Measurements from ENCODE around the gene EPC1.
"Not testable (repeated sequence)": the region's sequence is repeated elsewhere in the genome, so short reads cannot be mapped to it uniquely, and the experiment has no call there.

EPC1 gene, protein sequence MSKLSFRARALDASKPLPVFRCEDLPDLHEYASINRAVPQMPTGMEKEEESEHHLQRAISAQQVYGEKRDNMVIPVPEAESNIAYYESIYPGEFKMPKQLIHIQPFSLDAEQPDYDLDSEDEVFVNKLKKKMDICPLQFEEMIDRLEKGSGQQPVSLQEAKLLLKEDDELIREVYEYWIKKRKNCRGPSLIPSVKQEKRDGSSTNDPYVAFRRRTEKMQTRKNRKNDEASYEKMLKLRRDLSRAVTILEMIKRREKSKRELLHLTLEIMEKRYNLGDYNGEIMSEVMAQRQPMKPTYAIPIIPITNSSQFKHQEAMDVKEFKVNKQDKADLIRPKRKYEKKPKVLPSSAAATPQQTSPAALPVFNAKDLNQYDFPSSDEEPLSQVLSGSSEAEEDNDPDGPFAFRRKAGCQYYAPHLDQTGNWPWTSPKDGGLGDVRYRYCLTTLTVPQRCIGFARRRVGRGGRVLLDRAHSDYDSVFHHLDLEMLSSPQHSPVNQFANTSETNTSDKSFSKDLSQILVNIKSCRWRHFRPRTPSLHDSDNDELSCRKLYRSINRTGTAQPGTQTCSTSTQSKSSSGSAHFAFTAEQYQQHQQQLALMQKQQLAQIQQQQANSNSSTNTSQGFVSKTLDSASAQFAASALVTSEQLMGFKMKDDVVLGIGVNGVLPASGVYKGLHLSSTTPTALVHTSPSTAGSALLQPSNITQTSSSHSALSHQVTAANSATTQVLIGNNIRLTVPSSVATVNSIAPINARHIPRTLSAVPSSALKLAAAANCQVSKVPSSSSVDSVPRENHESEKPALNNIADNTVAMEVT

DNA sequence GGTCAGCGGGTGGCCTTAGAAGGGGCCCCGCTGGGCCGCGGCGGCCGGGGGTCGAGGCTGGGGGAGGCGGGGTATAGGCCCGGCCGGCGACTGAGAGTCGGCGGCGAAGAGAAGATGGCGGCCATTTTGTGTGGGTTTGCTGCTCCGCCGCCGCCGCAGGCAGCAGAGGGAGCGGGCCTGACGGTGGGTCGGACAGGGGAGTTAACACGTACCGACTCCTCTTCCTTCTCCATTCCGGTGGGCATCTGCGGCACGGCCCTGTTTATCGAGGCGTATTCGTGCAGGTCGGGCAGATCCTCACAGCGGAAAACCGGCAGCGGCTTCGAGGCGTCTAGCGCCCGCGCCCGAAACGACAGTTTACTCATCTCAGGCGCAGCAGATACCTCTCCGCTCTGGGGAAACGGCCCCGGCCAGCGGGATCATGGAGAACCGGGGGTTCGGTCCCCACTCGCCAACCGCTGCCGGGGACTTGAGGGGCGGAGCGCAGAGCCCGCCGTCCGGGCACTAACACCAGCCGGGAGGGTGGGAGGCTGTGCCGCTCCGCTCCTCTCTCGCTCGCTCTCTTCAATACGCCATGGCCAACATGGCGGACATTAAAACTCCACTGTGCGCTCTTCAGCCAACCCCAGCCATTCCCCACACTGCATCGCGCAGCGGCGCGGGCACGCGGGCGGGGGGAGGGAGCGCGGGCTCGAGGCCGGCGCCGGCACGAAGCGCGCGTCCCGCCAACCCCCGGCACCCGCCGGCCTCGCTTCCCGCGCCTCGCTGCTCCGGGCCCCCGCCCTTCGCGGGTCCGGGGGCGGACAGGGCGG lies at the start of gene EPC1:
Gene EPC1, minus strand, starts transcription at position 608 of the 812 bp plus-strand sequence. Its CDS starts 243 bp downstream, at position 365.
- DNase-seq: peak; percentile 90

DNA sequence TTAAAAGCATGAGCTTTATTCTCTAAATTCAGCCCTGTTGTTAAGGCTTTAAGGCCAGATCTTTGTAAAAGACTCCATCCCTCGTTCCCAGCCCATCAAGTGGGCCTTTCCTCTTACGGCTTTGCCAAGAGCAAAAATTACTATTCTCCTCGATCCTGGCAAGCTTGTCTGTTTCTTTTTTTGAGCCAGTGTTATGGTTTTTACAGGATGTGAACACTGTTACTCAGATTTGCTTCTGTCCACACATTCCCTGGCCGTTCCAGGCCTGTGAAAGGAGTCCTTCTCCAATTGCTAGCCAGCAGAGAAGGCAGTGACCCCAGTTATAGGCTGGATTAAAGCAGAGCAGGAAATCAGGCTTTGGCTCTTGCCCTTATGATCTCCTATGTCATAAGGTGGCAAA lies 47.0 kb upstream of the EPC1 start:
- DNase-seq: no peak

DNA sequence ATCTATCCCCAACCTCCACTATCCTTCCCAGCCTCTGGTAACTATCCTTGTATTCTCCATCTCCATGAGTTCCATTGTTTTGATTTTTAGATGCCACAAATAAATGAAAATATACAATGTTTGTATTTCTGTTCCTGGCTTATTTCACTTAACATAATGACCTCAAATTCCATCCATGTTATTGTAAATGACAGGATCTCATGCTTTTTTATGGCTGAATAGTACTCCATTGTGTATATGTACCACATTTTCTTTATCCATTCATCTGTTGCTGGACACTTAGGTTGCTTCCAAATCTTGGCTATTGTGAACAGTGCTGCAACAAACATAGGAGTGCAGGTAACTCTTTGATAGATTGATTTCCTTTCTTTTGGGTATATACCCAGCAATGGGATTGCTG lies 45.3 kb upstream of the EPC1 start:
- DNase-seq: not testable (repeated sequence)

DNA sequence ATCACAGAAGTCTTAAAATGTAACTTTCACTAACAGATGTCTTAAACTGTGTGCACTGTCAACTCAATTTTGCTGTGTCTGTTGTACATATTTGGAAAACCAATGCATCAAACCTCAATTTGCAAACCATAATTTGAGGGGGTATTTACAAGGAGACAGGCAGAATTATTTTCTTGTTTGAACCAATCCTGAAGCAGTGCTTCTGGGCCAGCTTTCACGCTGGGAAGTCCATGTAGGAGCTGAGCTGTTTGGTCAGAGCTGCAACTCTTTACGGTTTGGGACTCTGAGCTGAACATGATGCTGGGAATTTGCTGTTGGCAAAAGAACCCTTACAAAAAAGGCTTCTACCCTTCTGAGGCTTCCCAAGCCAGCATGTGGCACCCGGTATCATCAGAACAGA lies 43.2 kb upstream of the EPC1 start:
- no peak for DNase-seq

DNA sequence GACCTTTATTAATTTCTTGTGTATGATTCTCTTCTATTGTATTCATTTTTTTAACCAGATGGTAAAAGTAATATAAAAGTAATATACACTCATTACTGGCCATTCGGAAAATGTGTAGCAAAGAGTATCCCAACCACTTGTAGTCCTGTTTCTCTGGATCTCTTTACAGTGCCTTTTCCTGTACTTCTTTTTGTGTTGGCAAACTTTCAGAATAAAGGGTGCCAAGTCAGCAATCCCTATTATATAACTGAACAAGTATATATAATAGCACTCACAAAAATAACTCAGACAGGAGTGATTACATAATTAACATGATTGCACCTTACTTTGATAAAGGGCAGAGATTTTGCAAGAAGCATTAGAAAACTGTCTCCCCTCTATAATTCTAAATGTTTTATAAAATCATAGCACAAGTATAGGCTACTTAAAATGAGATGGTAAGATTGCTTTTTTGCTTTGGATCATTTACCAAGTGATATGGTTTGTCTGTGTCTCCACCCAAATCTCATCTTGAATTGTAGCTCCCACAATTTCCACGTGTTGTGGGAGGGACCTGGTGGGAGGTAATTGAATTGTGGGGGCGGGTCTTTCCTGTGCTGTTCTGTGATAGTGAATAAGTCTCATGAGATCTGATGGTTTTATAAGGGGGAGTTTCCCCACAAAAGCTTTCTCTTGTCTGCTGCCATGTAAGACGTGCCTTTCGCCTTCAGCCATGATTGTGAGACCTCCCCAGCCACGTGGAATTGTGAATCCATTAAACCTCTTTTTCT lies 41.5 kb upstream of the EPC1 start:
- DNase-seq: no peak

DNA sequence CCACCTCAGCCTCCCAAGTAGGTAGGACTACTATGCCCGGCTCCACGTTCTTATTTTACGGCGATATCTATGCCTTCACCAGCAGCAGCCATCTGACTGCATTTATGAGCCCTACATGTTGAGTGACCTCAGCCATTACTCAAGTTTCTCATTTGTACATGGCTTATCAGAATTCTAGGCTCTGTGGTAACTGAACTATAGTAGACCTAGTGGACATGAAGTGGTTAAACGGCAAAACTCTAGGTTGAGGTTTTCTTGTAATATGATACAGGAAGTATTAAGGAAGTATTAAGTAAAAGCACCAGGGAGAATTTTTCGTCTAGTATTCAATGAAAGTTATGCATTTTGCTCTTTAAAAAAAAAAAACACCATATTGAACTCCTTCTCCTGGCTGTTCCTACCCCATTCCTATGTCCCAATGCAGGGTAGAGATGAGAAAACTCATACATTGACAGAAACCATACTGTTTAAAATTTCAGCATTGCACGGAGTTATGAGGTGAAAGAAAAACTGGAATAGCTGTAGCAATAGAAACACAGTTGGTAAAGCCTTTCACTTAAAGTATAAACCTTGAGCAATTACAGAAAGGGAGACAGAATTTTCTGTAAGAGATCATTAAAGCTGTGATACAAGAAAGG lies 39.8 kb upstream of the EPC1 start:
- DNase-seq: no peak

DNA sequence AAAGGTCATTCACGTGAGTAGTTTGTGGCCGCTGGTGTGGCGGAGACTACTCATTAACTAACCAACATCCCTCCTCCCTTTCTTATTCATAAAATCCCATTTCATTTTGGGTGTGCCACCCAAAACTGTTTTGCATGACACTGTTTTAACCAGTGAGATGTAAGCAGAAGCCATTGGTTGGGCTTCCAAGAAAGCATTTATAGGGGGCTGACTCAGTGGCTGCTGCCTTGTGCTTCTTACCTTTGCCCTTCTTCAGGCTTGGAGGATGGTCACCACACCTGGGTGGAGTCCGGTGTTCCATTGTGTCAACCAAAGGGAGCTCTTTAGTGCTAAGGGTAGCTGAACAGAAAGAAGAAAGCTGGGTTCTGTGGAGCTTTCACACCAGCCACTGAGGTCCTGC lies 37.2 kb upstream of the EPC1 start:
- DNase-seq: no peak

DNA sequence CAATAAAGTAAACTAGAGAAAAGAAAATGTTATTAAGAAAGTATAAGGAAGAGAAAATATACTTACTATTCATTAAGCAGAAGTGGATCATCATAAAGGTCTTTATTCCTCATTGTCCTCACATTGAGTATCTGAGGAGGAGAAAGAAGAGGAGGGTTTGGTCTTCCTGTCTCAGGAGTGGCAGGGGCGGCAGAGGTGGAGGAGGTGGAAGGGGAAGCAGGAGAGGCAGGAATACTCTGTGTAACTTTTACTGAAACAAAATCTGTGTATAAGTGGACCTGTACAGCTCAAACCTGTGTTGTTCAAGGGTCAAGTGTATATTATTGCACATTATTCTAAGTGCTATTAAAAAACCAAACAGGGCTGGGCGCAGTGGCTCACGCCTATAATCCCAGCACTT lies 34.2 kb upstream of the EPC1 start:
- no peak for DNase-seq

DNA sequence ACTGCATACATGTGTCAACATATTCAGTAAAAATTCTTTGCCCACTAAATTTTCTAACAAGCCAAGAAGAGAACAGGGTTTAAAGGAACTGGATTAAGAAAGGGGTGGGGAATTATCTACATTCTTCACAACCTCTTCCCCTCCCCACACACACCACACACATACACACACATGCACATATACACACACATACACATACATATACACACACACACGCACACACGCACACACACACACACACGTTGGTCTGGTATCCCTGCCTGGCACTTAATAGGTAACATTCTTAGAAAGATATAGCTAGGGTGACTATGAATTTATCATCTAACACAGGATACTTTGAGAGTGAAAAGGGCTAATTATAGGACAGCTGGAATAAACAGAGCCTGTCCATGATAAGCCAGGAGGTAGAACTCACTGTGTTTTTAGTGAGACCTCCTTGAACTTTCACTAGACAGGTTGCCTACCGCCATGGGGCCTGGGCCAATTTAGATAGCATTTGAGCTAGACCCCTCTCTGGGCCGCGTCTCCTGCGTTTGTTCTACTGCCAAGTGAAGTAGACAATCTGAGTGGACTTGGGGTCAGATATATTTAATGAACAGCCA lies 33.1 kb upstream of the EPC1 start:
- no peak for DNase-seq

DNA sequence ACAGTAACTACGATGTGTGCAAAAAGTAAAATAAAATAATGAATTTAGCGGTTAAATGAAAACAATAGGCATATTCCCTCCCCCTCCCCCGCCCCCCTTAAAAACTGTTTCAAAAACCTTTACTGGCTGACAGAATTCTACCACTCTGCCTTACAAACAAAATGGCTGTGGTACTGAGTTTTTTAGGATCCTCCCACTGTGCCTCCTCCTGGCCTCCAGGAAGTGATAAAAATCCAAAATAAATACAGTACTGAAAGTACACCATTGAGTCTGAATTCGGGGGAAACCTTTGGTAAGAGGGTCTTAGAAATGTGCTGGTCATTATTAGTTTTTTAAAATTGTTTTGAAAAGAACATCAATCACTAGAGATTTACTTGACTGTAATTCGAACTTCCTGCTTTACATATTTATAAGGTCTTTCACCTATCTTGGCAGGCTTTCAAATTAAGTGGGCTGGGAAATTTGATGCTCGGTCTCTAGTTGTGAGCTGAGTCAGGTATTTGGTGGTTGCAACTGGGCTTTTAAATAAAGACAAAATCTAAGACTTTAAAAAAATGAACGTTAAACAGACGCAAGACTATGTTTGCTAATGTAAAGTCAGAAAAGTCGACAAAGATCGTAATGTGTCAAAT lies 32.5 kb upstream of the EPC1 start:
- peak; percentile 50 for DNase-seq

DNA sequence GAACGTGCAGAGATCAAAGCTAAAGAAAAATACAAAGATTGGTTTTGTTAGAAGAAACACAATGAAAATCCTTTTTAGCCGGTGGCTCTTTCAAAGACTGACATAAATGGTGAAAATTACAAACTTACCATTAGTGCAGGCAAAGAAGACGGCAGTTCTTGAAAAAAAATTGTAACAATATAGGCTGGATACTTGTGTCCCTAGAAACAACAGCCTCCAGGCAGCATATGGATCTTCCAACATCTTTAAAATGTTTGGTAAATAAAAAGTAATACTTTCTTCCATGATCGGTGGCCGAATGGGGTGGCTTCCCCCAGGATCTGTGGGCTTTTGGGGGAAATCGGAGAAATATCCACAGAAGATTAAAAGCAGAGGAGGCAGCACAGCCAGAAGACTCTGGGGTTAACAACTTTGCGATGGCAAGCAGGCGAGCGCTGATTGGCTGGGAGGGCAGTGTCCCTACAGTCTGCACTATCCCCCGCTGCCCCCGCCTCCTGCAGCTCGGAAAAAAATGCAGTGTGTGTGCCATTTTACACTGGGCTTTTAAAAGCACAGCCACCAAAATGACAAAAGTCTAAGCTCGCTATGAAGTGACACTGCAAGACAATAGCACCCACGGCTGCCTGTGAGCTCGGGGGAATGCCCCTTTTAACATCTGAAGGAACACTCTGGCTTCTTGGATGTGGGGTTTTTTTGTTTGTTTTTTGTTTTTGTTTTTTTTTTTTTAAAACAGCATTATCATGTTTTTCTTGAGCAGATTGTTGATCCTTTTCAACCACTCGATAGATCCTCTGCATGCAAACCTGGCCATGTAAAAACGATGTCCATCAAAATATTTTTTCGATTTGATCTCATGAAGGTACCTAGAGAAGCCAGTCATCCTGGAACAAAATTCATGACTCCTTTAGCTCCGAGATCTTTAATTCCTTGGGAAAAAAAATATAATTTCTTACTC lies 31.7 kb upstream of the EPC1 start:
- DNase-seq: peak; percentile 94

DNA sequence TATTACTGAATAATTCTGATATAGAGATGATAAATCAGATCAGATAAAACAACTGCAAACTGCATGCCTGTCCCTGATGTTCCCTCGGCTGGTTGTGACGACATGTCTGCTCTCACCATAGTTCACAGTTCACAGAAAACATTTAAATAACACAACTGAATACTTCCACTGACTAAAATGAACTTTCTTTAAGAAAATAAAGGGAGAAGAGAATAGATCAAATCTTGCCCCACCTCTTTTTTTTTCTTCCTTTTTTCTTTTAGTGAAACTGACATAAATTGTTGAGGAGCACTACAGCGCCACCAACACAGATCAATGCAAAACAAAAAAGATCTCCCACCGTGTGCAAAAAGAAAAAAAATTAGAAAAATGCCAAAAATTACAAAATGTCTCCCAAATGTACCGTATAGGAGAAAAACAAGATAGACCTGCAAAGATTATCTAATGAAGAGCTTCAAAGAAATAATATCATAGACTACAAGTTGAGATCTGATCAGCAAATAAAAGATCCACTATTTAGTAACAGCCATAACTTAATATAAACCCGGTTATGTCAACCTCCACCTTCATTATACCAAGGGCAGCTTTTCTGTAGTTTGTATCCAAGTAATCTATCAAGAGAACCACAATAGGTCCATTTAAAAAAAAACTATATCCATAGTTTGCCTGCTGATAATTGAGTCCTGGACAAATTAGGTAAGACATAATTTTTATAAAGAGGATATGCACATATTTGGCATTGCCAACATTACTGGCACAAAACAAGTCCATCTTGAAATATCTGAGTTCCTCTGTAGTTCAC lies 30.7 kb upstream of the EPC1 start:
- peak; percentile 71 for DNase-seq

DNA sequence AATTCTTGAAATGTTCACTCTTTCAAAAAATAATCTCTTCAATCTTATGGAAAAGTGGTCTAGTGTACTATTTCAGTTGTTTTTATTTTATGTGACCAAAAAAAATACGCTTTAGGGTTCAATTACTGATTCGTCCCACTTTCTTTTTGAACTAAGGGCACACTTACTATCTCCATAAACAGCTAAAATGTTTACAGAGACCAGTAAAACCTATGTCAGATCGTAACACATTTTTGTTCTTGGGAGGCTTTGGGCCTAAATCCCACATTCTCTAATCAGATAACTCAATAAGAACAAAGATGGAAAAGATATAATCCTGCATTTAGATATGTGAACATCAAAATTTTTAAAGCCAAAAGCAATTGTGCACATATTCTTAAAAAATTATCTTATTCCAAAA lies 29.8 kb upstream of the EPC1 start:
- no peak for DNase-seq

DNA sequence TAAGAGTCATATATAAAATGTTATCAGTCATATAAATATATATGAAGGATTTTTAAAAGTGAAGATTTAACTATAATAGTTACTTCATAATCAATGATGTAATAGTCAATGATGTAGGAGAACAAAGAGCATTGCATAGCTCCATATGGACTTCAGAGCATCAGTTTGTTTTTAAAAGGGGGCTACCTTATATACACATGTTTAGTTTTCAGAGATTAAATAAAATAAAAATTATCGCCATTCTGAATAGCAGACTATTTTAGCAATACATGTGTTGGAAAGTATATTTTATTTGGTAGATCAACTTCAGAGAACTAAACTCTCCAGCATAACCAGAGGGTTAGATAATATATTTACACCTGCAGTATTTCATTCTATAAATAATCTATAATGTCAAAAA lies 29.1 kb upstream of the EPC1 start:
- no peak for DNase-seq

DNA sequence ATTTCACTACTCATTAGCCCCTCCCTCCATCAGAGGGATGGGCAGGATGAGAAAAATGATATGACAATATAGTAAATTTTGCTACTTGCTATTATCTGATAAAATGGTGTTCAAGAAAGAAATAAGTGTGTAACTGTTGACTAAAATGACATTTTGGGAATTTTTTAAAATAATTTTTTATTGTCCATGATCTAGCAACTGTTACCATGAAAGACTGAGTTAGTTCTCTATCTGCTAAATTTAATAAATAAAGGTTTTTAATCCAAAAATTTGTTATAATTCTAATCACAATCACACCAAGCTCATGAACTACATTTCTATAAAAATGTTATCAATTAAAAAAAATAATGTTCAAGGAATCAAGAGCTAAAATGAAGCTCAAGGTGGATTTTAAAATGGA lies 28.7 kb upstream of the EPC1 start:
- no peak for DNase-seq

DNA sequence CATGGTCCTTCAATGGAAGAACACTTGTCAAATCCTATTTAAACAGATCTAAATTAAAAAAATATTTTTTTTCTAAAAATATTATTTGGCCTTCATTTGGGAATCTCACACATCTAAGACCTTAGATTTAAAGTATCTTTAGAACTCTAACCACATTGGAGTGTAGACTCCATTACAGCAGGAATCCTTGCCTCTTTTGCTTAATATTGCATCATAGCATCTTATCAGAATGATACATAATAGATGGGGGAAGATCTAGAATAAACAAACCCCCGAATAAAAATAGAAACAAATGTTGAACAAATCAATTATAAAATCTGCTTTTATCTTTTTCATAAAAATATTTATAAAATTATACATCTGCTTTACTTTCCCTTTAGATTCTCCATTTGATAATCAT lies 27.6 kb upstream of the EPC1 start:
- DNase-seq: no peak

DNA sequence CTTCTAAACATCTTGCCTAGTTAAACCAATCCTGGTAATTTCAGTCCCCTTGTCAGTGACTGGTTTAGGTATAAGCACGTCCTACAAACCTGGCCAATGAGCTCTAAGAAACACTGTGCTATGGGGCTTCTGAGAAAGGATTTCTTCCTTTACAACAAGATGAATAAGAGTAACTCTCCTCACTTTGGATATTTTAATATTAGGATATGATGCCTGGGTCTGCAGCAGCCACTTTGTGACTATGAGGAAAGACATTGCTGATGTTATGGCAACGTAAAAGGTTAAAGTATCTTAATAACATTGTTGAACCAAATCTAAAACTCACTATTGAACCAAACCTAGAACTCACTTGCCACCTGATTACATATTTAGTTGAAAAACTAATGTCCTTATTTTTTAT lies 26.5 kb upstream of the EPC1 start:
- no peak for DNase-seq

DNA sequence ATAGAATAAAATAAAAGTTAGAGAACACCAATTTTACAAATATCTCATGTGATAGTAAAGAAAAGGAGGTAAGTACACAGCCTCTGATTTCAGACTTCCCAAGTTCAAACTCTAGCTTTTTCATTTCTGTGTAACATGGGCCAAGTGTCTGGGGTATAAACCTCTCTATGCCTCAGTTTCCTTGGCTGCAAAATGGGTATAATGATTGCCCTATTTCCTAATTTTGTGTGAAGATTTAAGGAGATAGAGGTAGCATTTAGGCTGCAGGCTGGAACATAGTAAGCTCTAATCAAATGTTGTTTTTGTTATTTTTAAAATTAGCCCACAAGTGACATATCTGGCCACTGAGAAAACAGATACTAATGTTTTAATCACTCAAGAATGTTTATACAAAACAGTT lies 26.1 kb upstream of the EPC1 start:
- no peak for DNase-seq
